CD4-positive, alpha-beta T cell treated with Interleukin-17A for 1 hour (primary cell): ENCODE results near the gene SLC26A6.

ENCODE experiments used
- DNase-seq: peaks from one replicate; pipeline ENCODE4 v3.0.0-alpha.2; 2020

The SLC26A6 gene

GRCh38 chr3:48598323-48599076 is 36.8 kb downstream of the SLC26A6 start:
- no peak for DNase-seq

GRCh38 chr3:48597408-48597800 is 37.9 kb downstream of the SLC26A6 start:
- no peak for DNase-seq

- DNase-seq = no peak
Observed at GRCh38 chr3:48596676-48597407, 38.4 kb downstream of the SLC26A6 start.

GRCh38 chr3:48596157-48596556 is 39.1 kb downstream of the SLC26A6 start:
- DNase-seq = no peak

GRCh38 chr3:48595526-48596121 is 39.6 kb downstream of the SLC26A6 start:
- no peak for DNase-seq

GRCh38 chr3:48595075-48595525 is 40.2 kb downstream of the SLC26A6 start, which contains the start of gene COL7A1:
COL7A1 (minus strand) TSS chr3:48595329; CDS start chr3:48595159, 170 bp downstream.
- DNase-seq = no peak

GRCh38 chr3:48594417-48595049 is 40.7 kb downstream of the SLC26A6 start:
- DNase-seq = no peak

- DNase-seq = no peak
Observed at GRCh38 chr3:48593337-48593736, 41.9 kb downstream of the SLC26A6 start.

GRCh38 chr3:48592519-48593087 is 42.7 kb downstream of the SLC26A6 start:
- DNase-seq = no peak

- no peak for DNase-seq
Observed at GRCh38 chr3:48591886-48592518, 43.3 kb downstream of the SLC26A6 start.

- DNase-seq = no peak
Observed at GRCh38 chr3:48591436-48591835, 43.8 kb downstream of the SLC26A6 start.

- no peak for DNase-seq
Observed at GRCh38 chr3:48588230-48588629, 47.0 kb downstream of the SLC26A6 start.

GRCh38 chr3:48587686-48588085 is 47.6 kb downstream of the SLC26A6 start:
- DNase-seq = no peak

- no peak for DNase-seq
Observed at GRCh38 chr3:48585411-48585810, 49.9 kb downstream of the SLC26A6 start.

- DNase-seq = no peak
Observed at GRCh38 chr3:48584836-48585235, 50.4 kb downstream of the SLC26A6 start.

GRCh38 chr3:48581621-48582481 is 53.4 kb downstream of the SLC26A6 start:
- no peak for DNase-seq

GRCh38 chr3:48576647-48577046 is 58.6 kb downstream of the SLC26A6 start:
- no peak for DNase-seq
